Epithelial cell of umbilical artery (primary cell): ENCODE results near the gene AXDND1. TPM values are rescaled to one million over a fixed set of nuclear protein-coding genes. Genes with fewer than 3 reads are reported as not detected.

ENCODE experiments used
- total RNA-seq: library from RNA; depleted of rRNA; stranded (reverse); fragments of >200 nt; gene quantifications from 2 replicates; pipeline ENCODE4 v1.2.3, GENCODE V29; 2014

AXDND1 gene, protein sequence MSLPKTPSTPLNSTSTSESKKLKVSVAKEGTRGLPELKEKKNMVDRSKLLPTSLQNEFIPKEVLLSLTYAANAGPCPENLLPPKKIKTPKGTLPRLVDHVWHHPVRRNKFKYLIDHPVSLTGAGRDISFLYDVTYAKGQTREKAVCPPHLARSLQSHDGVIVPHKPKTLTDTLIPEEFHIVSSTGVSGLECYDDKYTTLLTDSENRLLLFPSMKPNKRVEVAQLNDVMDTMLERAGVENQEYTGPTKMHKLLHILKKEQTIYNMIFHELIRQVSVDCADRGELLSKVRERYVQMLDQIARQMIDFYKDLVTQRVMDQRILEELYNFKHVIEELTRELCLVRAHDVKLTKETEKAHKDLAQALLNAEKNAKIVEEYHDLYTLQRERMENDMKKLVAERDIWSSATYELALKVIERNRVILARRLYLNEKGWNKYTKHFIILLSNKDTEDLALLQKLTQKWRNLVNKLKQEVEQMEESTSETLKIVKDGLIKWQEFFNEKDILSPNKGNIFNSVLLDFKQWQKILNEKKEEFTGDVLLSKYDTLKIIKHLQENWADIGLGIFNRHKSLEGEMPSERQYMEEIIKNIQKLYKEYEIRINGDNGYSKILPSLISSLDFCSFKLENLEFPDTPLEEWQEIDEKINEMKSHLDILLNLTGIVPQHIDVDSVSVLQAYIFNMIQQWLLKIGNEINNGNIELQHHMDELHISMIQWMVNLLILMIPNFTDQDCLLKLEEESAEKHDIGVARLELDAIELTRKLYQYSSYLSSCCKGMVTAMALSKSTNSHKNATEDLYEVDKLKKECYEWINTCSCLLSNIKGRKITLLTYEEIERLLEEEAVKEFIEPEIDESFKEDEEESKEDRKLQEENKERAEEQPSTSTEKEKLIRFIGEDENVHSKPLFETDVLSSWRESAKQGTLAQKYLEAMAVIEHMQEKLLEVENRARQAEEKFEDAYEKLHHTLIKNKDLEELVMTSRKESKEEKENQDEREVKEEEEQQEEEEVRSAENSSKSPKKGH
- total RNA-seq: under 0.01 TPM in 1 of 2 replicates, not detected in the other

DNA sequence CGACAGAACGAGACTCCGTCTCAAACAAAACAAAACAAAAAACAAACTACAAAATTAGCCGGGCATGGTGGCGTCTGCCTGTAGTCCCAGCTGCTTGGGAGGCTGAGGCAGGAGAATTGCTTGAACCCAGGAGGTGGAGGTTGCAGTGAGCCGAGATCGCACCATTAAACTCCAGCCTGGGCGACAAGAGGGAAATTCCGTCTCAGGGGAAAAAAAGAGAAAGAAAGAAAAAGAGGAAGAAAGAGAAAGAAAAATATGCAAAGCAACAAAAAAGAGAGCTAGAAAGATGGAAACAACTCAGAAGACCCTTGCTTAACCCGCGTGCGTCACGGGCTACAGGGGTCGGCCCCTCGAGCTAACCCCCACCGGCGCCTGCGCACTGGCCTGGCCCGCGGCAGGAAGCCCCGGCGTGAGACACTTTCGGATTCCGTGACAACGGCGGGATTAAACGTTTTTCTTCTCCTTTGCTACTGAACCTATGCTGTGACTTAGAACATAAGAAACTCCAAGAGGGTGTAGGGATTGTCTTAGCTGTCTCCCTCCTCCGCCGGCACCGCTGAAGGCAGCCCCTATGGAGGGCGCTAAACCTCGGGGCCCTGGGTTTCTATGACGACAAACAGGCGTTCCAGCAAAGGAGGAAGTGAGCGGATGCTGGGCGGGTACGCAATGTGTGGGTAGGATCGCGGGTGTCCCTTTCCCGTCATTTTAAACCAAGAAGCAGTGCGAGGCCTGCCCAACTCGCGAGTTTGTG lies at the start of gene AXDND1:
TSS of gene AXDND1 (plus strand) at position 630 of the 751 bp plus-strand sequence. CDS start 539 bp downstream, outside the sequence.

DNA sequence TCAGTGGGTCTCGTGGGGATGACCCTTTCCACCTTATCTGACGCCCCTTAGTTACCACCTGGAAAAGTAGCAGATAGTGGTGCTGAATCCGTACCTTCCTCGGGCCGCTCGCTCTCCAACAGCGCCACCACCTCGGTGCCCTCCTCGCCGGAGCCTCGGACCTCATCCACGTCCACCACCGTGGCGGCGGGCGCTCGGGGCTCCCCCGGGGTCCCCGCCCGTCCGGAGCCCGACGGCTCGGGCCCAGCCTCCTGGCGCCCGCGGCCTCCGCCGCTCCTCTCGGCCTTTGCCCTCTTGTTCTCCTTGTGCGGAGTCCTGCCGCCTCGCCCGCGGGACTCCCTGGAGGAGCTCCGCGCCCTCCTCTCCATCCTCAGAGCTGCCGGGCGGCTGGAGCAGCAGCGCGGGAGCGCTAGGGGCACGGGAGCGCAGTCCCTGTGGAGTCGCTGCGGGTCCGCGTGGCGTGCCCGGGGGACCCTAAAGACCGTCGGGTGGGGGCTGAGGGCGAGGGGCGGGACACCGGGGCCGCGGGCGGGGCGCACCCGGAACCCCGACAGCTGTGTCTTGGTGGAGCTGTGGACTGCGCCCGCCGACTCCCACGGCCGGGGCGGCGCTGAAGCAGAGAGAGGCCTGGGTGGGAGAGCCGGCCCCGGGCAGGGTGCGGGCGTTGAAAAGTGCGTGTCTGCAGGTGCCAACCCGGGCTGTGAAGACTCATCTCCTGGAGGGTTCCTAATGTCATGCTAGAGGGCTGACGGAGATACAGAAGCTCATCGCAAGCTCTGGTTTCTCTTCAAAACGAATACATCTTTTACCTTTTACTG lies 209.9 kb downstream of the AXDND1 start, which contains the start of gene NPHS2:
TSS of gene NPHS2 (minus strand) at position 452 of the 818 bp plus-strand sequence. CDS start at position 368, 84 bp downstream.

GRCh38 chr1:179591592-179592580 lies 226.1 kb downstream of the AXDND1 start, which contains the start of gene TDRD5:
TDRD5 (plus strand) TSS chr1:179591832; CDS start chr1:179592616, 784 bp downstream.

Other genes with a start within 250 kb of the AXDND1 start
- 105 and 121 TPM in 2 replicates for gene ABL2, start 136.3 kb upstream of the AXDND1 start, total RNA-seq
- gene SOAT1, start 72.2 kb upstream of the AXDND1 start, total RNA-seq: 11.7 and 24.5 TPM in 2 replicates
- gene NPHS2, start 210.0 kb downstream of the AXDND1 start, total RNA-seq: not detected in 2 replicates
- gene TDRD5, start 225.9 kb downstream of the AXDND1 start, total RNA-seq: not detected in 2 replicates